ENCODE measurements around the gene ISG15.

ISG15 gene

GRCh38 chr1:1013105-1013921, at the start of gene ISG15:
TSS of gene ISG15 (plus strand) at chr1:1013497. CDS start at chr1:1013574, 77 bp downstream.
- DNase-seq = peak; percentile 73

GRCh38 chr1:963746-964525, 49.4 kb upstream of the ISG15 start:
- DNase-seq = no peak

GRCh38 chr1:964691-965525, 48.4 kb upstream of the ISG15 start:
- DNase-seq = no peak

GRCh38 chr1:965526-966134, 47.7 kb upstream of the ISG15 start:
- DNase-seq = no peak

- DNase-seq = peak; percentile 22
These were observed 47.1 kb upstream of the ISG15 start, which contains the start of gene PLEKHN1 for GRCh38 chr1:966135-966703. TSS of gene PLEKHN1 (plus strand) at chr1:966482. CDS start at chr1:966532, 50 bp downstream.

GRCh38 chr1:966704-967300, 46.5 kb upstream of the ISG15 start:
- DNase-seq = peak; percentile 87

GRCh38 chr1:967466-968343, 45.6 kb upstream of the ISG15 start:
- no peak for DNase-seq

- DNase-seq = no peak
These were observed 43.9 kb upstream of the ISG15 start for GRCh38 chr1:969260-969855.

GRCh38 chr1:970242-970972, 42.9 kb upstream of the ISG15 start:
- DNase-seq = no peak

GRCh38 chr1:970973-971730, 42.1 kb upstream of the ISG15 start:
- DNase-seq = no peak

- DNase-seq = no peak
These were observed 41.4 kb upstream of the ISG15 start for GRCh38 chr1:971751-972506.

- no peak for DNase-seq
These were observed 40.4 kb upstream of the ISG15 start for GRCh38 chr1:972726-973458.

GRCh38 chr1:973459-974292, 39.6 kb upstream of the ISG15 start:
- DNase-seq = no peak

- no peak for DNase-seq
These were observed 39.0 kb upstream of the ISG15 start for GRCh38 chr1:974293-974640.

- no peak for DNase-seq
These were observed 38.5 kb upstream of the ISG15 start for GRCh38 chr1:974687-975328.

- DNase-seq = no peak
These were observed 37.9 kb upstream of the ISG15 start for GRCh38 chr1:975365-975764.

Measured in stimulated activated CD4-positive, alpha-beta T cell treated with anti-CD3 and anti-CD28 coated beads, Interleukin-12 subunit alpha, Interleukin-12 subunit beta, amount 100 ng/mL, for 4 hours (primary cell).